B cell (primary cell): ENCODE measurements around the gene PPP1R9A. TPM values are rescaled to one million over a fixed set of nuclear protein-coding genes. Genes with fewer than 3 reads are reported as not detected.

Experiments used
- ATAC-seq: fragments of 200-7000 bp; cut with Tn5 transposase; one replicate; pipeline ENCODE4 v1.10.0; 2021; ENCODE audit warnings: low read depth, mild to moderate bottlenecking, moderate number of reproducible peaks, moderate library complexity
- CTCF ChIA-PET: fragments of 350-600 bp; sonication (Branson Sonifier 250); formaldehyde crosslinking; loops from one replicate; lab custom pipeline; 2021; ENCODE audit warnings: antibody characterized with exemption, inconsistent platforms; lab: Charles Lee
- POLR2A ChIA-PET: fragments of 350-600 bp; sonication (Branson Sonifier 250); formaldehyde crosslinking; loops from one replicate; lab custom pipeline; 2021; ENCODE audit warnings: antibody characterized with exemption; lab: Charles Lee
- DNase-seq: peaks from one replicate; pipeline ENCODE4 v3.0.0; 2013
- H2AFZ ChIP-seq: 2 replicates; pipeline ENCODE4 v1.6.1; 2012; ENCODE audit warnings: mild to moderate bottlenecking, low read depth, low read length; ENCODE audit not compliant: insufficient read depth, poor library complexity, severe bottlenecking
- H3K27ac ChIP-seq, 2 donors: 1 replicate in 1 of 2; 2 replicates in 1 of 2; pipeline ENCODE4 v1.5.1; 2012 to 2013; ENCODE audit warnings: low read length in 2 of 2, mild to moderate bottlenecking in 2 of 2, moderate library complexity in 1 of 2
- H3K27me3 ChIP-seq, 4 experiments: fragments of 200-600 bp in 1 of 4; sonication (generic) in 1 of 4; replicated peaks in 1 of 4; 1 replicate in 2 of 4; 2 replicates in 2 of 4; pipeline versions ENCODE4 v1.6.1 to v1.7.0; 2013 to 2016; ENCODE audit warnings: low read length in 3 of 4, mild to moderate bottlenecking in 2 of 4, mixed read lengths in 1 of 4, moderate library complexity in 1 of 4; ENCODE audit not compliant: insufficient read depth in 4 of 4, control insufficient read depth in 3 of 4; ENCODE audit errors: control extremely low read depth in 1 of 4
- H3K36me3 ChIP-seq, 2 experiments: replicated peaks in 1 of 2; 1 replicate in 1 of 2; 2 replicates in 1 of 2; pipeline versions ENCODE4 v1.6.1 to v1.7.1; 2013; ENCODE audit warnings: low read length in 1 of 2; ENCODE audit not compliant: insufficient read depth in 2 of 2, control insufficient read depth in 1 of 2; ENCODE audit errors: control extremely low read depth in 1 of 2, extremely low read depth in 1 of 2
- H3K4me1 ChIP-seq, 2 donors: fragments of 200-600 bp in 1 of 2; sonication (generic) in 1 of 2; 1 replicate in 1 of 2; 2 replicates in 1 of 2; pipeline versions ENCODE4 v1.5.1 to v1.6.1; 2013 to 2017; ENCODE audit warnings: low read length in 2 of 2; ENCODE audit not compliant: control insufficient read depth in 2 of 2, insufficient read depth in 2 of 2
- H3K4me2 ChIP-seq: replicated peaks from 2 replicates; pipeline ENCODE3; 2012; ENCODE audit warnings: mild to moderate bottlenecking, low read depth, low read length; ENCODE audit not compliant: poor library complexity, severe bottlenecking
- H3K4me3 ChIP-seq, 5 experiments: fragments of 200-600 bp in 1 of 5; sonication (generic) in 1 of 5; 1 replicate in 3 of 5; 2 replicates in 2 of 5; pipeline versions ENCODE4 v1.5.1 to v1.7.0; 2011 to 2016; ENCODE audit warnings: low read length in 4 of 5, mild to moderate bottlenecking in 4 of 5, low read depth in 2 of 5, control low read depth in 1 of 5, moderate library complexity in 1 of 5; ENCODE audit not compliant: insufficient read depth in 1 of 5; ENCODE audit errors: control extremely low read depth in 1 of 5, extremely low read depth in 1 of 5
- H3K79me2 ChIP-seq: fragments of 200-600 bp; sonication (generic); one replicate; pipeline ENCODE4 v1.6.0; 2016; ENCODE audit warnings: low read length; ENCODE audit not compliant: control insufficient read depth, insufficient read depth
- H3K9ac ChIP-seq: fragments of 200-600 bp; sonication (generic); 2 replicates; pipeline ENCODE4 v1.6.1; 2017; ENCODE audit warnings: mild to moderate bottlenecking, low read length, moderate library complexity
- H3K9me3 ChIP-seq, 3 donors: one replicate each; pipeline versions ENCODE4 v1.6.1 to v1.7.1; 2013; ENCODE audit warnings: low read length in 2 of 3; ENCODE audit not compliant: control insufficient read depth in 2 of 3, insufficient read depth in 1 of 3; ENCODE audit errors: control extremely low read depth in 1 of 3
- H4K20me1 ChIP-seq: 2 replicates; pipeline ENCODE4 v1.6.0; 2012; ENCODE audit warnings: mild to moderate bottlenecking, low read length; ENCODE audit not compliant: insufficient read depth, control insufficient read depth, poor library complexity, severe bottlenecking
- H3K27ac Mint-ChIP-seq: one replicate; pipeline ENCODE4 v1.8.0; 2021; ENCODE audit warnings: mixed read lengths
- H3K27me3 Mint-ChIP-seq: one replicate; pipeline ENCODE4 v1.8.0; 2021; ENCODE audit warnings: mixed read lengths
- H3K4me1 Mint-ChIP-seq: one replicate; pipeline ENCODE4 v1.8.0; 2021; ENCODE audit warnings: mixed read lengths
- H3K4me3 Mint-ChIP-seq: one replicate; pipeline ENCODE4 v1.8.0; 2021; ENCODE audit warnings: mixed read lengths
- H3K9me3 Mint-ChIP-seq: one replicate; pipeline ENCODE4 v1.8.0; 2022; ENCODE audit warnings: mixed read lengths; ENCODE audit not compliant: insufficient read depth
- CTCF ChIP-seq: fragments of 200-600 bp; IDR thresholded peaks from one replicate; pipeline ENCODE4 v1.8.0; 2022; ENCODE audit warnings: antibody characterized with exemption, mild to moderate bottlenecking
- EZH2 ChIP-seq: IDR thresholded peaks from 2 replicates; pipeline ENCODE4 v1.6.1; 2012; ENCODE audit warnings: borderline replicate concordance, low read depth, mild to moderate bottlenecking, moderate library complexity, low read length; ENCODE audit not compliant: insufficient read depth, poor library complexity, severe bottlenecking
- WGBS: methylation state at CpG from one replicate; pipeline ENCODE4 v1.1.5; 2013; ENCODE audit warnings: missing lambda C conversion rate; ENCODE audit not compliant: insufficient coverage; 5-methylcytosine and 5-hydroxymethylcytosine counted together
- intact Hi-C: fragments of 100-400 bp; cut with micrococcal nuclease; formaldehyde crosslinking; loops from one replicate; pipeline ENCODE4 v1.10.0; 2022
- polyA plus RNA-seq: library from polyadenylated mRNA; depleted of rRNA; stranded (reverse); fragments of >200 nt; gene quantifications from 2 replicates; pipeline ENCODE4 v1.2.3, GENCODE V29; 2012
- total RNA-seq, 2 donors: library from RNA; stranded (reverse); fragments of 120-200 nt in 1 of 2; gene quantifications; 1 replicate in 1 of 2; 2 replicates in 1 of 2; pipeline versions ENCODE4 v1.2.3 to v1.2.4, GENCODE V29; 2013 to 2022

Gene PPP1R9A
- total and polyA plus RNA-seq, 2 donors (not counting 1 experiment from before 2014, with no cell fraction given): 1.1 to 4.8 TPM

DNA sequence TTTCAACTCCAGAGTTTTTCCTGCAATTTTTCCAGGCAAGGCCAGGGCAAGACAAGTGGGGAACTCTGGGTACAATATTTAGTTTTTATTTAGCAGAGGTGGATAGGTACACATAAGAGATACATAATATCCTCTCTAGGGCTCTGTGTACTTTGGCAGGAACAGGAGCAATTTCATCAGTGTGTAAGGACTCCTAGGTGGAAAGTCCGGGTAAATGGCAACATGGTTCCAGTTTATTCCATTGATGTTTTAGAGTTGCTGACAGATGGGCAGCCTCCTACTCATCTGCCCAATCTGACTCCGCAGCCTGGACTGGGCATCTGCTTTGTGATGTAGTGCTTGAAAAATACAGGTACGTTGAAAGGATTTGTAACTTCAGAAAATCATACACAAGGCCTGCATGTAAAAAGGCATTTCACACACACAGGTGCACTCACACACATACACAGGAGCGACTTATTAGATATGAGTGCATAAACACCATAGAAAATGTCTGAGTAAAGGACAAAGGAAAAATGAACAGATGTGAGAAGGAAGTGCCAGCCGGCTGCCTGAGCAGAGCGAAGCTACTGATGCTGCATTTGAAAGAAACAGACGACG lies 411.2 kb downstream of the PPP1R9A start:
- H2AFZ ChIP-seq: no peak overlapping the region
- no peak overlapping the region for H3K27ac ChIP-seq
- H3K27me3 ChIP-seq: no peaks in the 10 kb centered on the region
- H3K9me3 Mint-ChIP-seq: no peaks in the 10 kb centered on the region
- no peak overlapping the region for H3K4me2 ChIP-seq
- H3K4me3 ChIP-seq: no peak overlapping the region
- H3K4me1 ChIP-seq: no peaks in the 10 kb centered on the region
- ATAC-seq (no peak), DNase-seq (no peak)
- no peaks in the 10 kb centered on the region for H3K36me3 ChIP-seq
- no peak overlapping the region for H3K4me3 Mint-ChIP-seq
- no peak overlapping the region for H3K9ac ChIP-seq
- no peak for TF ChIP-seq CTCF
- TF ChIP-seq EZH2: no peak
- POLR2A ChIA-PET: no interaction called here
- H3K9me3 ChIP-seq: no peaks in the 10 kb centered on the region
- CTCF ChIA-PET: no interaction called here
- intact Hi-C loops: no loop called here
- no CpG with 5 or more reads among the region's 8 CpGs for WGBS
- H3K4me1 Mint-ChIP-seq: no peaks in the 10 kb centered on the region
- H3K79me2 ChIP-seq: no peaks in the 10 kb centered on the region
- no peak overlapping the region for H3K27ac Mint-ChIP-seq
- H4K20me1 ChIP-seq: no peaks in the 10 kb centered on the region
- peaks cover 3% of the 10 kb centered on the region for H3K27me3 Mint-ChIP-seq

DNA sequence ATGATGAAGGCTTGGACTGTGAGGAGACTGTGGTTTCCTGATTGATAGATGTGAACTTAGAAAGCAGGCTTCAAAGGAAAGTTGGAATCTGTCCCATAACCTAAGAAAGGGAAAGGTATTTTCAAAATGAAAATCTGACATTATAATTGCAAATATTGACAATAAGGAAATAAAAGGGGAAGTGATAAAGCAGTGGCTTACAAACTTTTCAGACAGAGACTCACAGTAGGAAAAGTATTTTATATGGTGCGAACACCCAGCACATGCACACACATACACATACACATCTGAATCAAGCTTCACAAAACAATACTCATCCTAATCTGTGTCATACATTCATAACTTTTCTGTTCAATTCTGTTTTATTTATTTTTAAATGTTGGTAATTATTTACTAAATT lies 412.2 kb downstream of the PPP1R9A start:
- H3K4me3 Mint-ChIP-seq: no peak overlapping the region
- H3K27ac ChIP-seq: no peak overlapping the region
- H3K36me3 ChIP-seq: no peaks in the 10 kb centered on the region
- no peaks in the 10 kb centered on the region for H3K79me2 ChIP-seq
- no peak overlapping the region for H3K27ac Mint-ChIP-seq
- TF ChIP-seq EZH2: no peak
- no peak for TF ChIP-seq CTCF
- H4K20me1 ChIP-seq: no peaks in the 10 kb centered on the region
- H3K4me2 ChIP-seq: no peak overlapping the region
- H3K4me1 ChIP-seq: peaks cover 0 to under 1% of the 10 kb centered on the region in 2 donors
- H3K9me3 ChIP-seq: no peaks in the 10 kb centered on the region
- POLR2A ChIA-PET: no interaction called here
- no peak for ATAC-seq
- H3K4me1 Mint-ChIP-seq: peaks cover under 1% of the 10 kb centered on the region
- WGBS: no CpG with 5 or more reads among the region's 1 CpG
- CTCF ChIA-PET: no interaction called here
- no peaks in the 10 kb centered on the region for H3K9me3 Mint-ChIP-seq
- H3K27me3 ChIP-seq: no peaks in the 10 kb centered on the region
- H3K4me3 ChIP-seq: no peak overlapping the region
- intact Hi-C loops: no loop called here
- no peak overlapping the region for H3K9ac ChIP-seq
- no peak for DNase-seq
- H3K27me3 Mint-ChIP-seq: peaks cover under 1% of the 10 kb centered on the region
- H2AFZ ChIP-seq: no peak overlapping the region
